Measurements from ENCODE around the gene CX3CR1. TPM values are rescaled to one million over a fixed set of nuclear protein-coding genes. Genes with fewer than 3 reads are reported as not detected.

The CX3CR1 gene
- total RNA-seq, 1 experiment from 2014 or later, result not detected

- Histone ChIP-seq H3K27ac (no peak overlapping the region), H3K36me3 (no peaks in the 10 kb centered on the region), H3K4me3 (no peak overlapping the region), H3K9me3 (replicated peaks) (no peaks in the 10 kb centered on the region), H3K4me1 (replicated peaks) (no peaks in the 10 kb centered on the region), H3K27me3 (replicated peaks) (no peaks in the 10 kb centered on the region)
- no peak for DNase-seq (ENCODE audit: low read depth in 1 of 2, low spot score in 2 of 2)
These were observed 11.3 kb downstream of the CX3CR1 start for GRCh38 chr3:39268549-39268900.

- Histone ChIP-seq H3K4me1 (replicated peaks) (no peaks in the 10 kb centered on the region), H3K36me3 (no peaks in the 10 kb centered on the region), H3K27ac (no peak overlapping the region), H3K27me3 (replicated peaks) (no peaks in the 10 kb centered on the region), H3K4me3 (no peak overlapping the region), H3K9me3 (replicated peaks) (no peaks in the 10 kb centered on the region)
- no peak for DNase-seq (ENCODE audit: low read depth in 1 of 2, low spot score in 2 of 2)
These were observed 11.9 kb downstream of the CX3CR1 start for GRCh38 chr3:39267631-39268548.

- Histone ChIP-seq H3K27ac (no peak overlapping the region), H3K27me3 (replicated peaks) (no peaks in the 10 kb centered on the region), H3K4me3 (no peak overlapping the region), H3K36me3 (no peaks in the 10 kb centered on the region), H3K4me1 (replicated peaks) (peaks cover 13% of the 10 kb centered on the region; the same call in 1 of the 2 replicates), H3K9me3 (replicated peaks) (no peaks in the 10 kb centered on the region)
- DNase-seq (ENCODE audit: low read depth in 1 of 2, low spot score in 2 of 2), result no peak
These were observed 15.8 kb downstream of the CX3CR1 start for GRCh38 chr3:39264053-39264452.

- no peaks in the 10 kb centered on the region for H3K36me3 ChIP-seq
- H3K4me3 ChIP-seq, result no peak overlapping the region
- H3K27ac ChIP-seq, result no peak overlapping the region
- H3K9me3 ChIP-seq (replicated peaks), result no peaks in the 10 kb centered on the region
- peaks cover 13% of the 10 kb centered on the region; the same call in 1 of the 2 replicates for H3K4me1 ChIP-seq (replicated peaks)
- DNase-seq (ENCODE audit: low read depth in 1 of 2, low spot score in 2 of 2), result no peak
- no peaks in the 10 kb centered on the region for H3K27me3 ChIP-seq (replicated peaks)
These were observed 16.3 kb downstream of the CX3CR1 start for GRCh38 chr3:39263576-39263975.

GRCh38 chr3:39262846-39263245 lies 17.0 kb downstream of the CX3CR1 start:
- DNase-seq (ENCODE audit: low read depth in 1 of 2, low spot score in 2 of 2), result no peak
- H3K27me3 ChIP-seq (replicated peaks), result no peaks in the 10 kb centered on the region
- H3K4me1 ChIP-seq (replicated peaks), result peaks cover 13% of the 10 kb centered on the region; the same call in 1 of the 2 replicates
- H3K27ac ChIP-seq, result no peak overlapping the region
- no peak overlapping the region for H3K4me3 ChIP-seq
- H3K36me3 ChIP-seq, result no peaks in the 10 kb centered on the region
- H3K9me3 ChIP-seq (replicated peaks), result no peaks in the 10 kb centered on the region

- H3K4me3 ChIP-seq, result no peak overlapping the region
- no peak for DNase-seq (ENCODE audit: low read depth in 1 of 2, low spot score in 2 of 2)
- H3K36me3 ChIP-seq, result no peaks in the 10 kb centered on the region
- H3K4me1 ChIP-seq (replicated peaks), result peaks cover 13% of the 10 kb centered on the region; the same call in 1 of the 2 replicates
- H3K27me3 ChIP-seq (replicated peaks), result no peaks in the 10 kb centered on the region
- H3K9me3 ChIP-seq (replicated peaks), result no peaks in the 10 kb centered on the region
- H3K27ac ChIP-seq, result no peak overlapping the region
These were observed 18.1 kb downstream of the CX3CR1 start for GRCh38 chr3:39261726-39262125.

- DNase-seq (ENCODE audit: low read depth in 1 of 2, low spot score in 2 of 2), result peak; percentile 59 to 78
- Histone ChIP-seq H3K27me3 (replicated peaks) (no peaks in the 10 kb centered on the region), H3K36me3 (no peaks in the 10 kb centered on the region), H3K4me1 (replicated peaks) (peaks cover 13% of the 10 kb centered on the region; the same call in 1 of the 2 replicates), H3K27ac (no peak overlapping the region), H3K9me3 (replicated peaks) (no peaks in the 10 kb centered on the region), H3K4me3 (no peak overlapping the region)
These were observed 18.9 kb downstream of the CX3CR1 start for GRCh38 chr3:39260957-39261356.

GRCh38 chr3:39260318-39260717 lies 19.5 kb downstream of the CX3CR1 start:
- no peaks in the 10 kb centered on the region for H3K9me3 ChIP-seq (replicated peaks)
- peaks cover 19% of the 10 kb centered on the region for H3K4me1 ChIP-seq (replicated peaks)
- H3K4me3 ChIP-seq, result no peak overlapping the region
- no peaks in the 10 kb centered on the region for H3K36me3 ChIP-seq
- no peak for DNase-seq (ENCODE audit: low read depth in 1 of 2, low spot score in 2 of 2)
- no peaks in the 10 kb centered on the region for H3K27me3 ChIP-seq (replicated peaks)
- no peak overlapping the region for H3K27ac ChIP-seq

GRCh38 chr3:39255503-39256325 lies 24.1 kb downstream of the CX3CR1 start:
- no peak for DNase-seq (ENCODE audit: low read depth in 1 of 2, low spot score in 2 of 2)
- Histone ChIP-seq H3K27ac (no peak overlapping the region), H3K4me1 (replicated peaks) (peaks cover 19% of the 10 kb centered on the region), H3K27me3 (replicated peaks) (no peaks in the 10 kb centered on the region), H3K9me3 (replicated peaks) (no peaks in the 10 kb centered on the region), H3K4me3 (no peak overlapping the region), H3K36me3 (no peaks in the 10 kb centered on the region)

- peaks cover 12% of the 10 kb centered on the region for H3K4me1 ChIP-seq (replicated peaks)
- no peaks in the 10 kb centered on the region for H3K9me3 ChIP-seq (replicated peaks)
- H3K27ac ChIP-seq, result no peak overlapping the region
- no peaks in the 10 kb centered on the region for H3K36me3 ChIP-seq
- peak in 1 of 2 experiments; percentile 41 for DNase-seq (ENCODE audit: low read depth in 1 of 2, low spot score in 2 of 2)
- no peaks in the 10 kb centered on the region for H3K27me3 ChIP-seq (replicated peaks)
- no peak overlapping the region for H3K4me3 ChIP-seq
These were observed 24.9 kb downstream of the CX3CR1 start for GRCh38 chr3:39254806-39255449.

GRCh38 chr3:39251576-39251975 lies 28.3 kb downstream of the CX3CR1 start:
- no peak for DNase-seq (ENCODE audit: low read depth in 1 of 2, low spot score in 2 of 2)
- Histone ChIP-seq H3K4me1 (replicated peaks) (peaks cover 11% of the 10 kb centered on the region), H3K27me3 (replicated peaks) (0 out of 2 replicates have a peak, but pooled peaks cover 3% of the 10 kb centered on the region), H3K9me3 (replicated peaks) (no peaks in the 10 kb centered on the region), H3K4me3 (no peak overlapping the region), H3K36me3 (no peaks in the 10 kb centered on the region), H3K27ac (no peak overlapping the region)

GRCh38 chr3:39250116-39250747 lies 29.6 kb downstream of the CX3CR1 start:
- 0 out of 2 replicates have a peak, but pooled peaks cover 3% of the 10 kb centered on the region for H3K27me3 ChIP-seq (replicated peaks)
- no peak overlapping the region for H3K27ac ChIP-seq
- no peak overlapping the region for H3K4me3 ChIP-seq
- no peaks in the 10 kb centered on the region for H3K9me3 ChIP-seq (replicated peaks)
- DNase-seq (ENCODE audit: low read depth in 1 of 2, low spot score in 2 of 2), result no peak
- H3K36me3 ChIP-seq, result no peaks in the 10 kb centered on the region
- peaks cover 4% of the 10 kb centered on the region for H3K4me1 ChIP-seq (replicated peaks)

GRCh38 chr3:39249453-39250115 lies 30.3 kb downstream of the CX3CR1 start:
- H3K9me3 ChIP-seq (replicated peaks), result no peaks in the 10 kb centered on the region
- no peak overlapping the region for H3K4me3 ChIP-seq
- no peak for DNase-seq (ENCODE audit: low read depth in 1 of 2, low spot score in 2 of 2)
- no peak overlapping the region for H3K27ac ChIP-seq
- H3K27me3 ChIP-seq (replicated peaks), result 0 out of 2 replicates have a peak, but pooled peaks cover 3% of the 10 kb centered on the region
- H3K4me1 ChIP-seq (replicated peaks), result no peaks in the 10 kb centered on the region
- H3K36me3 ChIP-seq, result no peaks in the 10 kb centered on the region

All from SJSA1 (cell line).